Left lung (tissue), 10 donors: Measurements from ENCODE around the gene ANTXR1. TPM values are rescaled to one million over a fixed set of nuclear protein-coding genes. Genes with fewer than 3 reads are reported as not detected.

Source experiments
- ATAC-seq: fragments of 200-7000 bp; cut with Tn5 transposase; one replicate; pipeline ENCODE4 v1.9.1; 2020; ENCODE audit warnings: moderate library complexity
- DNase-seq, 4 donors: peaks; one replicate each; pipeline ENCODE4 v3.0.0-alpha.2; 2013 to 2020
- H3K27ac ChIP-seq, 2 donors: fragments of 200-600 bp; sonication (generic) in 1 of 2; one replicate each; pipeline versions ENCODE4 v1.5.0 to v1.8.0; 2020 to 2021
- H3K27me3 ChIP-seq, 2 donors: fragments of 200-600 bp; sonication (generic) in 1 of 2; one replicate each; pipeline versions ENCODE4 v1.5.0 to v1.8.0; 2020 to 2021
- H3K36me3 ChIP-seq, 2 donors: fragments of 200-600 bp; sonication (generic) in 1 of 2; one replicate each; pipeline versions ENCODE4 v1.5.0 to v1.8.0; 2020 to 2021
- H3K4me1 ChIP-seq, 2 donors: fragments of 200-600 bp; one replicate each; pipeline ENCODE4 v1.8.0; 2021
- H3K4me3 ChIP-seq, 2 donors: fragments of 200-600 bp; sonication (generic) in 1 of 2; one replicate each; pipeline versions ENCODE4 v1.5.0 to v1.8.0; 2020 to 2021; ENCODE audit warnings: mild to moderate bottlenecking in 1 of 2
- H3K9me3 ChIP-seq, 2 donors: fragments of 200-600 bp; sonication (generic) in 1 of 2; one replicate each; pipeline versions ENCODE4 v1.5.0 to v1.8.0; 2020 to 2021
- CTCF ChIP-seq, 2 donors: fragments of 200-600 bp; sonication (generic) in 1 of 2; IDR thresholded peaks; one replicate each; pipeline versions ENCODE4 v1.5.0 to v1.8.0; 2021; ENCODE audit warnings: antibody characterized with exemption in 2 of 2
- intact Hi-C, 2 donors: fragments of 100-400 bp; cut with DNase I; formaldehyde crosslinking; loops; one replicate each; pipeline versions ENCODE4 v1.11.2 to v1.14.2; 2022
- polyA plus RNA-seq, 6 donors: library from polyadenylated mRNA; unstranded; fragments of 120-200 nt; gene quantifications; one replicate each; pipeline ENCODE4 v1.2.1, GENCODE V29; 2013; ENCODE audit not compliant: insufficient read length in 6 of 6
- total RNA-seq, 2 donors: library from RNA; stranded (reverse); fragmentation: NEBNext Ultra II Directional; extraction: Animal tissue kit (Norgen Biotek cat#: 25700); gene quantifications; one replicate each; pipeline ENCODE4 v1.2.1, GENCODE V29; 2021
- donor health status: DM: no; HTN: yes; CAD: no.
- donor health status: DM: no; HTN: no; CAD: no.

The ANTXR1 gene
- total and polyA plus RNA-seq, 8 donors = 70.2 to 115 (median 87.3) TPM

GRCh38 chr2:69177063-69177771, 164.2 kb downstream of the ANTXR1 start:
- Histone ChIP-seq H3K4me1 (peaks cover 7 to 32% of the 10 kb centered on the region in 2 donors), H3K9me3 (no peaks in the 10 kb centered on the region), H3K4me3 (no peak overlapping the region), H3K27me3 (no peaks in the 10 kb centered on the region), H3K27ac (peak overlapping the region; percentile 87 to 94), H3K36me3 (no peaks in the 10 kb centered on the region)
- ATAC-seq (peak; percentile 69), DNase-seq (peak in 3 of 4 donors; percentile 41 to 78 (median 78))
- no peak for TF ChIP-seq CTCF (IDR thresholded peaks at IDR 0.05)
- intact Hi-C loops = no loop called here

GRCh38 chr2:69177785-69178636, 165.0 kb downstream of the ANTXR1 start:
- Histone ChIP-seq H3K4me3 (no peak overlapping the region), H3K36me3 (no peaks in the 10 kb centered on the region), H3K27me3 (no peaks in the 10 kb centered on the region), H3K4me1 (peaks cover 7 to 32% of the 10 kb centered on the region in 2 donors), H3K27ac (peak overlapping the region; percentile 87 to 94), H3K9me3 (no peaks in the 10 kb centered on the region)
- intact Hi-C loops = no loop called here
- DNase-seq (peak; percentile 74 to 98 (median 90)), ATAC-seq (peak; percentile 91)
- no peak for TF ChIP-seq CTCF (IDR thresholded peaks at IDR 0.05)

- Histone ChIP-seq H3K27me3 (no peaks in the 10 kb centered on the region), H3K36me3 (no peaks in the 10 kb centered on the region), H3K4me3 (no peak overlapping the region), H3K4me1 (peaks cover 7 to 32% of the 10 kb centered on the region in 2 donors), H3K27ac (peak overlapping the region; percentile 87 to 94), H3K9me3 (no peaks in the 10 kb centered on the region)
- DNase-seq (no peak), ATAC-seq (no peak)
- intact Hi-C loops = no loop called here
- TF ChIP-seq CTCF (IDR thresholded peaks at IDR 0.05) = no peak
Observed at GRCh38 chr2:69178756-69179155, 165.8 kb downstream of the ANTXR1 start.

- Histone ChIP-seq H3K4me3 (no peak overlapping the region), H3K27me3 (no peaks in the 10 kb centered on the region), H3K4me1 (peaks cover 7 to 32% of the 10 kb centered on the region in 2 donors), H3K27ac (no peak overlapping the region), H3K36me3 (no peaks in the 10 kb centered on the region), H3K9me3 (no peaks in the 10 kb centered on the region)
- TF ChIP-seq CTCF (IDR thresholded peaks at IDR 0.05) = no peak
- intact Hi-C loops = no loop called here
- ATAC-seq (no peak), DNase-seq (no peak)
Observed at GRCh38 chr2:69180227-69180626, 167.2 kb downstream of the ANTXR1 start.

GRCh38 chr2:69180974-69181373, 168.0 kb downstream of the ANTXR1 start:
- no peak overlapping the region for H3K27ac ChIP-seq

More at GRCh38 chr2:69180974-69181373, 168.0 kb downstream of the ANTXR1 start:
- Histone ChIP-seq H3K4me1 (peaks cover 7 to 29% of the 10 kb centered on the region in 2 donors), H3K36me3 (no peaks in the 10 kb centered on the region), H3K9me3 (no peaks in the 10 kb centered on the region), H3K4me3 (no peak overlapping the region), H3K27me3 (no peaks in the 10 kb centered on the region)
- intact Hi-C loops = no loop called here
- no peak for TF ChIP-seq CTCF (IDR thresholded peaks at IDR 0.05)
- no peak for ATAC-seq
- DNase-seq = no peak
